D721Med (cell line): ENCODE measurements around the gene SPAG17.

Experiments used
- DNase-seq: peaks from one replicate; pipeline ENCODE4 v3.0.0; 2011; ENCODE audit warnings: low spot score; ENCODE audit not compliant: insufficient read length
- FAIRE-seq: peaks from 2 replicates; lab custom pipeline; 2011; peaks lifted over from hg19 to GRCh38; lab: Jason Lieb, UNC
- TF ChIP-seq, protein P1 (sequence below): IDR thresholded peaks from 2 replicates; pipeline ENCODE4 v1.5.1; 2012; ENCODE audit warnings: mild to moderate bottlenecking, control low read depth; ENCODE audit not compliant: insufficient read depth; ENCODE audit errors: missing control alignments

The SPAG17 gene

DNA sequence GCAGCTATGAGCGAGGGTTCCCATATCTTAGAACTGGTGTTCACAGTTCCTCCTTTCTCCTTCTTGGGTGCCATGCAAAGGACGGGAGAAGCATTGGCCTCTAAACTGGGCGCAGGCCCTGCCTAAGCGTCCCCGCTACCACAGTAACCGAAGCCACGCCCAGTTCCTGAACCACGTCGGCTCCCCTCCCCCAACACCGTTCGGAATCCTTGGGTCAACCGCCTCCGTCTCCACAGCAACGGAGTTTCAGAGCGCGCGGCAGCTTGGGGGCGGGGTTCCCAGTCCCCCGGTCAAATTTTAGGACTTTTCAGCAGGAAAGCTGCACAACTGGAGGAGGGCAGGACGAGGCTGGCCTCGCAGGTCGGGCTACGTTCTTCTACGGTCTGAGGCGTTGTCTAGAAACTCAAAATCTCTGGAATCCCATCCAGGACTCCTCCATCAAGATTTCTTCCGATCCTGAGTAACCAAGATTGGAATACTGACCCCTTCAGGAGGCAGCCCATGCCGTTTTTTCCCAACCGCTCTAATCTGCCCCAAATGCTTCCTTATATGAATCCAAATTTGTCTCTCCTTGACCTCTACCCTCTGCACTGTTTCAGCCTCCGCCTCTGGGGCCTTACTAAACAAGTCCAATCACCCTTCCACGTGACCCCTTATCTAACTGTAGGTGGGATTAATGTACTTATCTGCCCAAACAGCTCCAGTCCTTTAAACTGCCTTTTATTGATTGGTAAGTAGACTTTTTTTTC, at the start of gene SPAG17:
TSS of gene SPAG17 (minus strand) at position 145 of the 749 bp plus-strand sequence. CDS start at position 74, 71 bp downstream.
- TF ChIP-seq, protein P1, sequence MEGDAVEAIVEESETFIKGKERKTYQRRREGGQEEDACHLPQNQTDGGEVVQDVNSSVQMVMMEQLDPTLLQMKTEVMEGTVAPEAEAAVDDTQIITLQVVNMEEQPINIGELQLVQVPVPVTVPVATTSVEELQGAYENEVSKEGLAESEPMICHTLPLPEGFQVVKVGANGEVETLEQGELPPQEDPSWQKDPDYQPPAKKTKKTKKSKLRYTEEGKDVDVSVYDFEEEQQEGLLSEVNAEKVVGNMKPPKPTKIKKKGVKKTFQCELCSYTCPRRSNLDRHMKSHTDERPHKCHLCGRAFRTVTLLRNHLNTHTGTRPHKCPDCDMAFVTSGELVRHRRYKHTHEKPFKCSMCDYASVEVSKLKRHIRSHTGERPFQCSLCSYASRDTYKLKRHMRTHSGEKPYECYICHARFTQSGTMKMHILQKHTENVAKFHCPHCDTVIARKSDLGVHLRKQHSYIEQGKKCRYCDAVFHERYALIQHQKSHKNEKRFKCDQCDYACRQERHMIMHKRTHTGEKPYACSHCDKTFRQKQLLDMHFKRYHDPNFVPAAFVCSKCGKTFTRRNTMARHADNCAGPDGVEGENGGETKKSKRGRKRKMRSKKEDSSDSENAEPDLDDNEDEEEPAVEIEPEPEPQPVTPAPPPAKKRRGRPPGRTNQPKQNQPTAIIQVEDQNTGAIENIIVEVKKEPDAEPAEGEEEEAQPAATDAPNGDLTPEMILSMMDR, result no peak
- no peak for DNase-seq

DNA sequence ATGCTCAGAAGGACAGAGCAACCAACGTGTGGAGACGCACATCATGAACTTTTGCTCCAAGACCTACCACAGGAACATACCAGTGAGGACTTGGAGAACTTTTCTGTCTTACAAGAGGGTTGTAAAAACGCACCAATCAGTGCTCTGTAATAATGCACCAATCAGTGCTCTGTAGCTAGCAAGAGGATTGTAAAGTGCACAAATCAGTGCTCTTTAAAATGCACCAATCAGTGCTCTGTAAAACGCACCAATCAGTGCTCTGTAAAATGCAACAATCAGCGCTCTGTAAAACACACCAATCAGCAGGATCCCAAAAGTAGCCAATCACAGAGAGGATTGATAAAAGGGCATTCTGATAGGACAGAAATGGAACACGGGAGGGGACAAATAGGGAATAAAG, 40.4 kb upstream of the SPAG17 start:
- no peak for DNase-seq
- no peak for FAIRE-seq
- TF ChIP-seq, protein P1, result no peak

More for the DNA sequence above, at the start of gene SPAG17:
- no peak for FAIRE-seq

DNA sequence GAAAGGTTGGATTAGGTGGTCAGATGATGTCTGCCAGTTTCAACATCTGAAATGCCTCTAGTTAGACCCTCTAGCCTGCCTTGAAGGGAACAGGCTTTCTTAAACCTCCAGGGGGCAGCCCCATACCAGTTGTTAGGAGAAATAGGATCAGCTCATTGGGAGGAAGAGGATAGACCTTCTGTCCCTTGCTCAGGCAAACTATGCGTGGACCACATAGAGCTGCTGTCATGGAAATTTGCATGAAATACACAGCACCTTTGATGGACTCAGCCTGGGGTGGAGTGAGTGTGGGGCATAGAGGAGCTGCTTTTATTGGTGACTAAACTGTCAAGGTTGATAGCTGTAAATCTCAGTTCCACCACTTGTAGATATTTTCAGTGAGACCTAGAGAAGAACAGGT, 38.4 kb upstream of the SPAG17 start:
- no peak for DNase-seq
- TF ChIP-seq, protein P1, result no peak

DNA sequence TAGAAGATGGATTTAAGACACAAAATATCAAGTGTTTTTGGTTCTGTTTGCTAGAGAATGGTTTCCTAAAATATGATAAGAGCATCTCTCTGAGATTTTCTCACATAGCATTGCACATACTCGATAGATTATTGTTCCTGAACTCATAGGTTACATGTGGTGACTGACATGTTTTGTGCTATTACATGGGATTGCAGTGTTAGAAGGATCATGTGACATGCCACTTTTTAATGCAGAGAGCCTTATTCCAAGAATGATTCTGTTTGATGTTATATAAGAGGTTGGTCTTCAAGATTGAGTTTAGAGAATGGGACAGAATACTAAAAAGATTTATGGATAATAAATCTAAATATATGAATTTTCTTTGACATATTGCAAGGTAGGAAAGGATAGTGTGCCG, 34.4 kb upstream of the SPAG17 start:
- FAIRE-seq, result no peak
- DNase-seq, result no peak
- TF ChIP-seq, protein P1, result no peak

More for the DNA sequence above, 38.4 kb upstream of the SPAG17 start:
- no peak for FAIRE-seq

DNA sequence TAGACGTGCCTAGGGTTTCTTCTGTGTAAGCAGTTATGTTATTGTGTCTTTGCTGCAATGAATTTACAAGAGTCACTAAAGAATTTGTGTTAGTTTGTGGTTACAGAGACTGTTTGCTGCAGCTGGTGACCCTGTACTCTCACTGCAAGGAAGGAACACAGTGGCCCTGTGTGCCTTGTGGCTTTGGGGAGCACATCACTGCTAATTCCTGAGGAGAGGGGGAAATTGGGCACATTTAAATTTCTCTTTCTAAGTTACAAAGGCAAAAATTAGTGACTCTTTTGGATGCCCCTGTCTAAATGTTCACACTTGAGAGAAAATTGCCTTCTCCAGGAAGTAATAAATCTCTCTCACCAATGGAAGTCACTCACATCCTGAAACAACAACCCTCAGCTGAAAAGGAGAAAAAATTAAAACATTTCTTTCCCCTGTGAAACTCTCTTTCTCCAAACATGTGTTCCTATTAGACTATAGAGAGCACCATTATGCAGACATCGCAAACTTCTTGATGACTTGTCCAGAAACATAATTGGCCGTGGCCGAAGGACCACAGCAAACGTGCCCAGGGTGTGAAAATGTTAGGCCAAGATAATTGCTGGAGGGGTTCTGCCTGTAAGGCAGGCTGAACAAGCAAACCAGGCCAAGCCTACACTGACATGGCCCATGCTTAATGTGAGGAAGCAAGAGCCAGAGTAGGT, 32.3 kb upstream of the SPAG17 start:
- FAIRE-seq (no peak), DNase-seq (no peak)
- TF ChIP-seq, protein P1, result no peak

DNA sequence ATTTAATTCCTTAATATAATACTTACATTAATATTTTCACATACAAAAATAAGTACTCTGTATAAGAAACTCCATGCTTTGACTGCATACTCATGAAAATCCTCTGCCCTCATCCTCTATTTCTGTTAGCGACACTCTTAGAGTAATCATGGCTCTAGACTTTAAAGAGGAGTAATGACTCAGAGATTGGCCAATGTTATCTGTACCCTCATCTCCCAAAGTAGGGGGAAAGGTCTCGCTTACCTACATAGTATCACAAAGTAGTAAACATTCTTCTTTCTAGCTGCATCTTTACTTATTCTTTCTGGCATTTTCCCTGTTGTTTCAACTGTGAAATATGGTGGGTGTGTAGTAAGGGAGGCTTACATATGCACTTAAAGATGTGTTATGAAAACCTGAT, 29.8 kb upstream of the SPAG17 start:
- FAIRE-seq, result no peak
- DNase-seq, result no peak
- TF ChIP-seq, protein P1, result no peak

DNA sequence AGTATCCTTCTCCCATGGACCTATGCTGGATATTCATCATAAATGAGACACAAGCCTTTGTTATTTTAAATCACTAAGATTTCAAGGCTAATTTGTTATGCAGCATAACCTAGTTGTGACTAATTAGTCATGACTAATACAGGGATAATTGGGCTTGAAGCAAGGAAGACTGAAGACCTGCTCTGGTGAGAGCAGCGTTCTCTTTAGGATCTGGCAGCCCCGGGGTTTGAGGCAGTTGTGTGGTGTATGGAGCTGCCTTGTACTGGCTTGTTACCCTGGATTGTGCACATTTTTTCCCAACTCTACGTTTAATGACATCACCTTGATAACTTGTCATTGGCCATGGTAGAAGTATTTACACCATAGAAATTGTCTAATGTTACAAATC, 25.7 kb upstream of the SPAG17 start:
- FAIRE-seq (no peak), DNase-seq (no peak)
- TF ChIP-seq, protein P1, result no peak
